ENCODE measurements around the gene GYS2. TPM values are rescaled to one million over a fixed set of nuclear protein-coding genes. Genes with fewer than 3 reads are reported as not detected.

The GYS2 gene
- total RNA-seq, 4 donors from 2014 or later, result not detected

- no peak for TF ChIP-seq POLR2A (IDR thresholded peaks at IDR 0.05)
- TF ChIP-seq EP300 (IDR thresholded peaks at IDR 0.05), result no peak
- no peak for TF ChIP-seq CTCF (IDR thresholded peaks at IDR 0.05)
- TF ChIP-seq POLR2AphosphoS5 (IDR thresholded peaks at IDR 0.05), result no peak
- H3K4me1 ChIP-seq, result peaks cover 4 to 12% (median 4%) of the 10 kb centered on the region in 3 donors
- ATAC-seq, result no peak
- H3K27me3 ChIP-seq, result no peaks in the 10 kb centered on the region
- WGBS, 2 donors (ENCODE audit: low coverage in 1 of 2), result 71 to 87% methylated on average over 1 of the region's 1 CpG
- H3K4me3 ChIP-seq, result no peak overlapping the region
- H3K27ac ChIP-seq, result no peak overlapping the region
- no peaks in the 10 kb centered on the region for H3K9me3 ChIP-seq
- no peaks in the 10 kb centered on the region for H3K36me3 ChIP-seq
Observed at GRCh38 chr12:21547437-21547836, 57.2 kb downstream of the GYS2 start.

- WGBS, 2 donors (ENCODE audit: low coverage in 1 of 2), result 25 to 60% methylated on average over 1 of the region's 1 CpG
- Histone ChIP-seq H3K4me1 (peaks cover 0 to 5% (median 2%) of the 10 kb centered on the region in 3 donors), H3K27ac (no peak overlapping the region), H3K27me3 (no peaks in the 10 kb centered on the region), H3K9me3 (no peaks in the 10 kb centered on the region), H3K4me3 (no peak overlapping the region), H3K36me3 (no peaks in the 10 kb centered on the region)
- no peak for ATAC-seq
- TF ChIP-seq POLR2A (IDR thresholded peaks at IDR 0.05) (no peak), EP300 (IDR thresholded peaks at IDR 0.05) (no peak), CTCF (IDR thresholded peaks at IDR 0.05) (no peak), POLR2AphosphoS5 (IDR thresholded peaks at IDR 0.05) (no peak)
Observed at GRCh38 chr12:21546716-21547115, 57.9 kb downstream of the GYS2 start.

GRCh38 chr12:21545557-21545956 lies 59.1 kb downstream of the GYS2 start:
- TF ChIP-seq POLR2AphosphoS5 (IDR thresholded peaks at IDR 0.05), result no peak
- TF ChIP-seq EP300 (IDR thresholded peaks at IDR 0.05), result no peak
- no peak for TF ChIP-seq POLR2A (IDR thresholded peaks at IDR 0.05)
- TF ChIP-seq CTCF (IDR thresholded peaks at IDR 0.05), result no peak
- Histone ChIP-seq H3K9me3 (no peaks in the 10 kb centered on the region), H3K4me1 (no peaks in the 10 kb centered on the region), H3K27me3 (no peaks in the 10 kb centered on the region), H3K27ac (no peak overlapping the region), H3K36me3 (no peaks in the 10 kb centered on the region), H3K4me3 (no peak overlapping the region)
- ATAC-seq, result no peak
- 79 to 89% methylated on average over 2 of the region's 2 CpGs for WGBS, 2 donors (ENCODE audit: low coverage in 1 of 2)

- TF ChIP-seq POLR2AphosphoS5 (IDR thresholded peaks at IDR 0.05) (no peak), POLR2A (IDR thresholded peaks at IDR 0.05) (no peak), CTCF (IDR thresholded peaks at IDR 0.05) (no peak), EP300 (IDR thresholded peaks at IDR 0.05) (no peak)
- Histone ChIP-seq H3K9me3 (no peaks in the 10 kb centered on the region), H3K4me1 (no peaks in the 10 kb centered on the region), H3K4me3 (no peak overlapping the region), H3K36me3 (no peaks in the 10 kb centered on the region), H3K27ac (no peak overlapping the region), H3K27me3 (no peaks in the 10 kb centered on the region)
- ATAC-seq, result no peak
Observed at GRCh38 chr12:21543151-21543550, 61.5 kb downstream of the GYS2 start.

- H3K4me3 ChIP-seq, result no peak overlapping the region
- H3K9me3 ChIP-seq, result no peaks in the 10 kb centered on the region
- no peaks in the 10 kb centered on the region for H3K36me3 ChIP-seq
- ATAC-seq, result no peak
- no peaks in the 10 kb centered on the region for H3K27me3 ChIP-seq
- TF ChIP-seq EP300 (IDR thresholded peaks at IDR 0.05), result no peak
- TF ChIP-seq POLR2A (IDR thresholded peaks at IDR 0.05), result no peak
- TF ChIP-seq POLR2AphosphoS5 (IDR thresholded peaks at IDR 0.05), result no peak
- TF ChIP-seq CTCF (IDR thresholded peaks at IDR 0.05), result no peak
- WGBS, 2 donors (ENCODE audit: low coverage in 1 of 2), result 60 to 82% methylated on average over 1 to 4 of the region's 5 CpGs
- no peak overlapping the region for H3K27ac ChIP-seq
- no peaks in the 10 kb centered on the region for H3K4me1 ChIP-seq
Observed at GRCh38 chr12:21542403-21542802, 62.2 kb downstream of the GYS2 start.
